ENCODE measurements around the gene SPRR5.

GRCh38 chr1:152997901-152998300 lies 50.9 kb downstream of the SPRR5 start:
- TF ChIP-seq CTCF (IDR thresholded peaks at IDR 0.05), result no peak
- no peak for TF ChIP-seq POLR2A (IDR thresholded peaks at IDR 0.05)

All from heart left ventricle (tissue), 13 donors.